Activated CD8-positive, alpha-beta memory T cell treated with anti-CD3 and anti-CD28 coated beads, Interleukin-2, amount 10 ng/mL, durations not matched to agents 7 days and 5 days (primary cell): ENCODE data around the gene ZNF678. TPM values are rescaled to one million over a fixed set of nuclear protein-coding genes. Genes with fewer than 3 reads are reported as not detected.
"Not testable (repeated sequence)": the region's sequence is repeated elsewhere in the genome, so short reads cannot be mapped to it uniquely, and the experiment has no call there.

Experiments used
- ATAC-seq: fragments of 150-1000 bp; cut with Tn5 transposase; one replicate; pipeline ENCODE4 v1.10.0; 2021; ENCODE audit warnings: moderate library complexity
- CTCF ChIA-PET: fragments of 350-600 bp; sonication (Branson Sonifier 250); formaldehyde crosslinking; loops from one replicate; lab custom pipeline; 2021; ENCODE audit warnings: antibody characterized with exemption; lab: Charles Lee
- DNase-seq: peaks from one replicate; pipeline ENCODE4 v3.0.0-alpha.2; 2020
- H3K27ac Mint-ChIP-seq: one replicate; pipeline ENCODE4 v1.8.0; 2021; ENCODE audit warnings: mild to moderate bottlenecking, mixed read lengths
- H3K27me3 Mint-ChIP-seq: one replicate; pipeline ENCODE4 v1.8.0; 2021; ENCODE audit warnings: mixed read lengths
- H3K36me3 Mint-ChIP-seq: one replicate; pipeline ENCODE4 v1.8.0; 2021; ENCODE audit warnings: mild to moderate bottlenecking, mixed read lengths
- H3K4me1 Mint-ChIP-seq: one replicate; pipeline ENCODE4 v1.8.0; 2021; ENCODE audit warnings: mixed read lengths
- H3K4me3 Mint-ChIP-seq: one replicate; pipeline ENCODE4 v1.8.0; 2021; ENCODE audit warnings: mild to moderate bottlenecking, moderate library complexity, mixed read lengths
- H3K9me3 Mint-ChIP-seq: one replicate; pipeline ENCODE4 v1.8.0; 2022; ENCODE audit warnings: low read depth, mixed read lengths
- total RNA-seq, 2 experiments: library from RNA; stranded (reverse); gene quantifications; one replicate each; pipeline ENCODE4 v1.2.3, GENCODE V29; 2021

Gene ZNF678
- total RNA-seq, 2 experiments from 2014 or later, result 3.7 to 6.7 TPM

- Mint-ChIP-seq H3K27me3 (no peaks in the 10 kb centered on the region), H3K27ac (no peak overlapping the region), H3K4me3 (no peak overlapping the region), H3K36me3 (peaks cover 30% of the 10 kb centered on the region), H3K4me1 (no peaks in the 10 kb centered on the region), H3K9me3 (peaks cover 30% of the 10 kb centered on the region)
- DNase-seq, result no peak
- ATAC-seq, result no peak
- CTCF ChIA-PET, result no interaction called here
These were observed 72.2 kb downstream of the ZNF678 start for GRCh38 chr1:227635596-227635995.

- H3K36me3 Mint-ChIP-seq, result peaks cover 55% of the 10 kb centered on the region
- CTCF ChIA-PET, result no interaction called here
- H3K27me3 Mint-ChIP-seq, result no peaks in the 10 kb centered on the region
- H3K27ac Mint-ChIP-seq, result no peak overlapping the region
- no peak overlapping the region for H3K4me3 Mint-ChIP-seq
- ATAC-seq (no peak), DNase-seq (no peak)
- H3K9me3 Mint-ChIP-seq, result peaks cover 57% of the 10 kb centered on the region
- no peaks in the 10 kb centered on the region for H3K4me1 Mint-ChIP-seq
These were observed 91.1 kb downstream of the ZNF678 start for GRCh38 chr1:227654431-227654830.

- peaks cover 53% of the 10 kb centered on the region for H3K9me3 Mint-ChIP-seq
- CTCF ChIA-PET, result no interaction called here
These were observed 91.7 kb downstream of the ZNF678 start for GRCh38 chr1:227654858-227655752.

GRCh38 chr1:227661495-227661894 is 98.1 kb downstream of the ZNF678 start:
- no peaks in the 10 kb centered on the region for H3K4me1 Mint-ChIP-seq
- CTCF ChIA-PET, result no interaction called here
- H3K36me3 Mint-ChIP-seq, result peaks cover 29% of the 10 kb centered on the region
- no peak overlapping the region for H3K4me3 Mint-ChIP-seq
- no peak overlapping the region for H3K27ac Mint-ChIP-seq
- DNase-seq, result no peak
- no peak for ATAC-seq
- peaks cover 50% of the 10 kb centered on the region for H3K9me3 Mint-ChIP-seq
- no peaks in the 10 kb centered on the region for H3K27me3 Mint-ChIP-seq

More at GRCh38 chr1:227654858-227655752, 91.7 kb downstream of the ZNF678 start:
- Mint-ChIP-seq H3K36me3 (peaks cover 52% of the 10 kb centered on the region), H3K27ac (no peak overlapping the region), H3K4me1 (no peaks in the 10 kb centered on the region), H3K4me3 (no peak overlapping the region), H3K27me3 (no peaks in the 10 kb centered on the region)
- DNase-seq (no peak), ATAC-seq (no peak)

GRCh38 chr1:227662933-227663332 is 99.6 kb downstream of the ZNF678 start:
- H3K27me3 Mint-ChIP-seq, result no peaks in the 10 kb centered on the region
- peaks cover 46% of the 10 kb centered on the region for H3K9me3 Mint-ChIP-seq
- ATAC-seq (no peak), DNase-seq (no peak)
- CTCF ChIA-PET, result no interaction called here
- no peaks in the 10 kb centered on the region for H3K4me1 Mint-ChIP-seq
- peaks cover 24% of the 10 kb centered on the region for H3K36me3 Mint-ChIP-seq
- no peak overlapping the region for H3K4me3 Mint-ChIP-seq
- no peak overlapping the region for H3K27ac Mint-ChIP-seq

- CTCF ChIA-PET, result no interaction called here
- Mint-ChIP-seq H3K4me3 (no peak overlapping the region), H3K27me3 (no peaks in the 10 kb centered on the region), H3K36me3 (peaks cover 12% of the 10 kb centered on the region), H3K27ac (no peak overlapping the region), H3K4me1 (no peaks in the 10 kb centered on the region), H3K9me3 (peaks cover 53% of the 10 kb centered on the region)
- DNase-seq (no peak), ATAC-seq (no peak)
These were observed 102.9 kb downstream of the ZNF678 start for GRCh38 chr1:227666286-227666685.

- Mint-ChIP-seq H3K27ac (no peak overlapping the region), H3K4me1 (no peaks in the 10 kb centered on the region), H3K27me3 (no peaks in the 10 kb centered on the region), H3K9me3 (peaks cover 36% of the 10 kb centered on the region), H3K4me3 (no peak overlapping the region), H3K36me3 (peaks cover 2% of the 10 kb centered on the region)
- DNase-seq (no peak), ATAC-seq (no peak)
- CTCF ChIA-PET, result no interaction called here
These were observed 110.1 kb downstream of the ZNF678 start for GRCh38 chr1:227673441-227673840.

GRCh38 chr1:227685807-227686206 is 122.5 kb downstream of the ZNF678 start:
- DNase-seq (no peak), ATAC-seq (no peak)
- Mint-ChIP-seq H3K4me1 (no peaks in the 10 kb centered on the region), H3K4me3 (no peak overlapping the region), H3K27me3 (no peaks in the 10 kb centered on the region), H3K36me3 (no peaks in the 10 kb centered on the region), H3K9me3 (peaks cover 12% of the 10 kb centered on the region), H3K27ac (no peak overlapping the region)
- CTCF ChIA-PET, result no interaction called here

- peaks cover 6% of the 10 kb centered on the region for H3K36me3 Mint-ChIP-seq
- no peaks in the 10 kb centered on the region for H3K27me3 Mint-ChIP-seq
- no peak overlapping the region for H3K27ac Mint-ChIP-seq
- ATAC-seq, result no peak
- H3K4me3 Mint-ChIP-seq, result no peak overlapping the region
- CTCF ChIA-PET, result no interaction called here
- H3K9me3 Mint-ChIP-seq, result peaks cover 23% of the 10 kb centered on the region
- H3K4me1 Mint-ChIP-seq, result no peaks in the 10 kb centered on the region
- no peak for DNase-seq
These were observed 134.0 kb downstream of the ZNF678 start for GRCh38 chr1:227697321-227697864.

GRCh38 chr1:227701631-227702030 is 138.3 kb downstream of the ZNF678 start:
- H3K27me3 Mint-ChIP-seq, DNase-seq, H3K4me1 Mint-ChIP-seq, H3K27ac Mint-ChIP-seq, ATAC-seq, H3K4me3 Mint-ChIP-seq, H3K36me3 Mint-ChIP-seq, CTCF ChIA-PET: not testable (repeated sequence)
- peaks cover 35% of the 10 kb centered on the region for H3K9me3 Mint-ChIP-seq

GRCh38 chr1:227707846-227708245 is 144.5 kb downstream of the ZNF678 start:
- H3K4me1 Mint-ChIP-seq, result peaks cover 10% of the 10 kb centered on the region
- H3K27ac Mint-ChIP-seq, result peak overlapping the region; percentile 51

GRCh38 chr1:227709451-227709850 is 146.1 kb downstream of the ZNF678 start:
- H3K27ac Mint-ChIP-seq, result no peak overlapping the region
- no peak for ATAC-seq
- H3K4me3 Mint-ChIP-seq, result no peak overlapping the region
- CTCF ChIA-PET, result no interaction called here
- H3K27me3 Mint-ChIP-seq, result no peaks in the 10 kb centered on the region
- DNase-seq, result no peak
- peaks cover 12% of the 10 kb centered on the region for H3K36me3 Mint-ChIP-seq
- peaks cover 10% of the 10 kb centered on the region for H3K4me1 Mint-ChIP-seq
- peaks cover 19% of the 10 kb centered on the region for H3K9me3 Mint-ChIP-seq

More at GRCh38 chr1:227707846-227708245, 144.5 kb downstream of the ZNF678 start:
- Mint-ChIP-seq H3K27me3 (no peaks in the 10 kb centered on the region), H3K9me3 (peaks cover 24% of the 10 kb centered on the region), H3K4me3 (peak overlapping the region; percentile 2), H3K36me3 (peaks cover 12% of the 10 kb centered on the region)
- DNase-seq (no peak), ATAC-seq (peak; percentile 49)
- CTCF ChIA-PET, result no interaction called here

GRCh38 chr1:227710474-227710873 is 147.1 kb downstream of the ZNF678 start:
- ATAC-seq, H3K27ac Mint-ChIP-seq, H3K4me1 Mint-ChIP-seq, H3K27me3 Mint-ChIP-seq, H3K4me3 Mint-ChIP-seq, DNase-seq, CTCF ChIA-PET: not testable (repeated sequence)
- Mint-ChIP-seq H3K36me3 (peaks cover 11% of the 10 kb centered on the region), H3K9me3 (peaks cover 20% of the 10 kb centered on the region)

GRCh38 chr1:227712648-227713047 is 149.3 kb downstream of the ZNF678 start:
- H3K27me3 Mint-ChIP-seq, result peaks cover 3% of the 10 kb centered on the region
- CTCF ChIA-PET, result no interaction called here
- H3K9me3 Mint-ChIP-seq, result peaks cover 22% of the 10 kb centered on the region
- no peak for ATAC-seq
- peaks cover 8% of the 10 kb centered on the region for H3K36me3 Mint-ChIP-seq
- no peak overlapping the region for H3K27ac Mint-ChIP-seq
- DNase-seq, result no peak
- no peak overlapping the region for H3K4me3 Mint-ChIP-seq
- H3K4me1 Mint-ChIP-seq, result peaks cover 6% of the 10 kb centered on the region
